OCI-LY1 (cell line): ENCODE measurements around the gene GATD1.

Experiments used
- H2AFZ ChIP-seq: fragments of 200-600 bp; sonication (generic), shearing (Covaris generic); 2 replicates; pipeline ENCODE4 v1.6.0; 2014; ENCODE audit warnings: antibody characterized with exemption, mild to moderate bottlenecking, low read length
- H3F3A ChIP-seq: fragments of 200-600 bp; sonication (generic), shearing (Covaris generic); 2 replicates; pipeline ENCODE4 v1.6.0; 2014; ENCODE audit warnings: mild to moderate bottlenecking, antibody characterized with exemption, low read length, moderate library complexity; ENCODE audit not compliant: insufficient read depth
- H3K27ac ChIP-seq: fragments of 200-600 bp; sonication (generic); 2 replicates; pipeline ENCODE4 v1.5.1; 2014; ENCODE audit warnings: low read length, mixed run types, mild to moderate bottlenecking, low read depth; ENCODE audit not compliant: poor library complexity, severe bottlenecking
- H3K27me3 ChIP-seq: fragments of 200-600 bp; sonication (generic); 2 replicates; pipeline ENCODE4 v1.6.0; 2014; ENCODE audit warnings: antibody characterized with exemption, mild to moderate bottlenecking, low read length, moderate library complexity; ENCODE audit not compliant: insufficient read depth
- H3K36me3 ChIP-seq: fragments of 200-600 bp; sonication (generic); 2 replicates; pipeline ENCODE4 v1.6.1; 2014; ENCODE audit warnings: mild to moderate bottlenecking, antibody characterized with exemption, low read length, moderate library complexity, mixed read lengths; ENCODE audit not compliant: insufficient read depth
- H3K4me1 ChIP-seq: fragments of 200-600 bp; sonication (generic); 2 replicates; pipeline ENCODE4 v1.5.1; 2014; ENCODE audit warnings: mild to moderate bottlenecking, low read length, moderate library complexity; ENCODE audit not compliant: insufficient read depth, severe bottlenecking
- H3K4me2 ChIP-seq: fragments of 200-600 bp; sonication (generic), shearing (Covaris generic); 2 replicates; pipeline ENCODE4 v1.6.1; 2014; ENCODE audit warnings: low read length
- H3K4me3 ChIP-seq: fragments of 200-600 bp; sonication (generic); 2 replicates; pipeline ENCODE4 v1.5.1; 2014; ENCODE audit warnings: low read length, low read depth, mild to moderate bottlenecking, mixed read lengths; ENCODE audit not compliant: poor library complexity, severe bottlenecking
- H3K79me2 ChIP-seq: fragments of 200-600 bp; shearing (Covaris generic); 2 replicates; pipeline ENCODE4 v1.6.1; 2016; ENCODE audit warnings: mixed run types, low read length, mixed read lengths; ENCODE audit not compliant: insufficient read depth
- H3K9ac ChIP-seq: fragments of 200-600 bp; sonication (generic), shearing (Covaris generic); 2 replicates; pipeline ENCODE4 v1.6.1; 2014; ENCODE audit warnings: mild to moderate bottlenecking, low read length, mixed read lengths
- H3K9me2 ChIP-seq: fragments of 200-600 bp; sonication (generic), shearing (Covaris generic); 2 replicates; pipeline ENCODE4 v1.6.1; 2014; ENCODE audit warnings: low read depth, mild to moderate bottlenecking, low read length, mixed read lengths
- H3K9me3 ChIP-seq: fragments of 200-600 bp; shearing (Covaris generic); 2 replicates; pipeline ENCODE4 v1.6.1; 2014; ENCODE audit warnings: low read length, mixed read lengths
- H4K20me1 ChIP-seq: fragments of 200-600 bp; sonication (generic), shearing (Covaris generic); 2 replicates; pipeline ENCODE4 v1.6.0; 2016; ENCODE audit warnings: mild to moderate bottlenecking, low read length; ENCODE audit not compliant: insufficient read depth
- CTCF ChIP-seq: fragments of 200-600 bp; sonication (generic), shearing (Covaris generic); IDR thresholded peaks from 2 replicates; pipeline ENCODE4 v1.5.1; 2017; ENCODE audit warnings: mild to moderate bottlenecking, antibody characterized with exemption, low read length, moderate library complexity, mixed read lengths
- EZH2 ChIP-seq: fragments of 200-600 bp; sonication (generic), shearing (Covaris generic); IDR thresholded peaks from 2 replicates; pipeline ENCODE4 v1.8.0; 2017; ENCODE audit warnings: borderline replicate concordance, mixed run types, mild to moderate bottlenecking, antibody characterized with exemption, low read length, moderate library complexity, mixed read lengths

GATD1 gene

GRCh38 chr11:788009-788640 lies 10.8 kb upstream of the GATD1 start:
- Histone ChIP-seq H3F3A (no peaks in the 10 kb centered on the region), H3K4me3 (no peak overlapping the region), H4K20me1 (no peaks in the 10 kb centered on the region), H3K36me3 (peaks cover 22% of the 10 kb centered on the region), H3K4me1 (peaks cover 25% of the 10 kb centered on the region), H3K79me2 (no peaks in the 10 kb centered on the region), H3K9me3 (no peaks in the 10 kb centered on the region), H2AFZ (no peak overlapping the region), H3K27me3 (no peaks in the 10 kb centered on the region; the same call in 1 of the 2 replicates), H3K9me2 (no peaks in the 10 kb centered on the region), H3K9ac (no peak overlapping the region), H3K4me2 (peak overlapping the region; percentile 50), H3K27ac (no peak overlapping the region)
- peak; percentile 28; the same call in 1 of the 2 replicates for TF ChIP-seq CTCF
- no peak for TF ChIP-seq EZH2

GRCh38 chr11:787084-787675 lies 9.9 kb upstream of the GATD1 start:
- H3K9me2 ChIP-seq: no peaks in the 10 kb centered on the region
- no peaks in the 10 kb centered on the region; the same call in 1 of the 2 replicates for H3K27me3 ChIP-seq
- H3K9ac ChIP-seq: no peak overlapping the region
- H4K20me1 ChIP-seq: no peaks in the 10 kb centered on the region
- H3K9me3 ChIP-seq: no peaks in the 10 kb centered on the region
- H3K79me2 ChIP-seq: no peaks in the 10 kb centered on the region
- peaks cover 25% of the 10 kb centered on the region for H3K4me1 ChIP-seq
- no peak overlapping the region for H3K4me3 ChIP-seq
- no peak for TF ChIP-seq EZH2
- TF ChIP-seq CTCF: no peak
- no peaks in the 10 kb centered on the region for H3F3A ChIP-seq
- peaks cover 27% of the 10 kb centered on the region for H3K36me3 ChIP-seq
- no peak overlapping the region for H3K27ac ChIP-seq
- no peak overlapping the region for H2AFZ ChIP-seq
- no peak overlapping the region for H3K4me2 ChIP-seq

- Histone ChIP-seq H3K27me3 (no peaks in the 10 kb centered on the region; the same call in 1 of the 2 replicates), H3K9me2 (no peaks in the 10 kb centered on the region), H3K4me3 (no peak overlapping the region), H3K36me3 (peaks cover 32% of the 10 kb centered on the region), H3K79me2 (no peaks in the 10 kb centered on the region), H3F3A (no peaks in the 10 kb centered on the region), H3K9ac (no peak overlapping the region), H2AFZ (no peak overlapping the region), H3K27ac (no peak overlapping the region), H4K20me1 (no peaks in the 10 kb centered on the region), H3K4me1 (peaks cover 29% of the 10 kb centered on the region), H3K9me3 (no peaks in the 10 kb centered on the region), H3K4me2 (no peak overlapping the region)
- no peak for TF ChIP-seq CTCF
- no peak for TF ChIP-seq EZH2
Observed at GRCh38 chr11:786235-787083, 9.2 kb upstream of the GATD1 start.
